ENCODE measurements around the gene SMIM23.

SMIM23 gene

DNA sequence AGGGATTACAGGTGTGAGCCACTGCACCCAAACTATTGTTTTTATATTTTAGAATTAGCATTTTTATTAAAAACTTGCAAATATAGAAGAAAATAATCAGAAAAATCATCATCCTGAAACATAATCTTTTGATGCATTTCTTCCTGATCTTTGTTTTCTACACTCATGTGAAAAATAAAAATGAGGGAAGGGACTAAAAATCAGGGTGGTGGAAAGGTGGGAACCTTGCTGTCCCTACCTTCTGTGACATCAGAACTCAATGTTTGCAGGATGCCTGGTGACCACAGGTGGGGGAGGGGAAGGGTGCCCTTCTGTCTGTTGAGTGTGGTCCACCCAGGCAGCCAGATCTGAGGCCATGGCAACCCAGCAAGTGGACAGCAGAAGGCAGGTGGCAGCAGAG lies at the start of gene SMIM23:
TSS of gene SMIM23 (plus strand) at position 301 of the 400 bp plus-strand sequence. CDS start at position 356, 55 bp downstream.
- no peak for DNase-seq (ENCODE audit: low read depth)
- TF ChIP-seq, protein P1, sequence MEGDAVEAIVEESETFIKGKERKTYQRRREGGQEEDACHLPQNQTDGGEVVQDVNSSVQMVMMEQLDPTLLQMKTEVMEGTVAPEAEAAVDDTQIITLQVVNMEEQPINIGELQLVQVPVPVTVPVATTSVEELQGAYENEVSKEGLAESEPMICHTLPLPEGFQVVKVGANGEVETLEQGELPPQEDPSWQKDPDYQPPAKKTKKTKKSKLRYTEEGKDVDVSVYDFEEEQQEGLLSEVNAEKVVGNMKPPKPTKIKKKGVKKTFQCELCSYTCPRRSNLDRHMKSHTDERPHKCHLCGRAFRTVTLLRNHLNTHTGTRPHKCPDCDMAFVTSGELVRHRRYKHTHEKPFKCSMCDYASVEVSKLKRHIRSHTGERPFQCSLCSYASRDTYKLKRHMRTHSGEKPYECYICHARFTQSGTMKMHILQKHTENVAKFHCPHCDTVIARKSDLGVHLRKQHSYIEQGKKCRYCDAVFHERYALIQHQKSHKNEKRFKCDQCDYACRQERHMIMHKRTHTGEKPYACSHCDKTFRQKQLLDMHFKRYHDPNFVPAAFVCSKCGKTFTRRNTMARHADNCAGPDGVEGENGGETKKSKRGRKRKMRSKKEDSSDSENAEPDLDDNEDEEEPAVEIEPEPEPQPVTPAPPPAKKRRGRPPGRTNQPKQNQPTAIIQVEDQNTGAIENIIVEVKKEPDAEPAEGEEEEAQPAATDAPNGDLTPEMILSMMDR (conservative IDR thresholded peaks at IDR 0.05; ENCODE audit: low read depth, low read length): no peak
- no peak within 1 kb of the TSS for H3K4me3 ChIP-seq (ENCODE audit: low read length)

DNA sequence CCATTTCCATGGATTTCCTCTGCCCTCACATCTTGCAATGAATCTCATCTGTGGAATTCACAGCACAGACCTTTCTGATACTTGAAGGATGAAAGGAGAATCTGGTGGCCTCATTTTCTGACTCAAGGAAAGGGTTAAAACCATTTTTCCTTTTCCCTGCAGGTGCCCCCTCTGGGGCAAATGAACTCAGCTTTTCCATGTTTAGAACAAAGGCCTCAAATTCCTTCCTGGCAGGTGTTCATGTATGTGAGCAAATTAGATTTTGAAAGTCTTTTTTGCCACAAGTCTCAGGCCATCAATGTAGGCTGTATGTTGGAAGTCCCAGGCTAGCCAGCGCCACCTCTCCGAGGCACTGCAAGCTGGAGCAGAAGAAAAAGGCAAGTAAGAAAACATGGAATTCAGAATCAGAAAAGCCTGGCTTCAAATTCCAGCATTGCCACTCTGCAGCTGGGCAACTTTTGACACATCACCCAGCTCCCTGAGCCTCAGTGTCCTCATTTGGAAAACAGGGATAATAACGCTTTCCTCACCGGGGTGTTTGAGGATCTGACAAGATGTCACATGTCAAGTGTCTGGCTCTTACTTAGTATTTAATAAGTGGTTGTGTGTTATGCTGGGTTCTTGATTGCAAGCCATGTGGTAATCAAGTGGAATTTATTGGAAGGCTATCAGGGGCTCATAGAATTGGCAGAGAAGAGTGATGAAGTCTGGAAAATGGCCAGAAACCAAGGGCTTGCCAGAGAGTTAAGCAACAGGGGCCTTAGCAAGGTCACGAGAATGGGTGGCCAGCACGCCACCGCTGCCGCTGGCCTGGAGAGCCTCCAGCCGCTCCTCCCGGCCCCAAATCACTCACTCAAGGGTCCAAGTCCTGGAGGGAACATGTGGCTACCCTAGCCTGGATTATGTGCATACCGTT lies 48.4 kb upstream of the SMIM23 start:
- TF ChIP-seq, protein P1 (conservative IDR thresholded peaks at IDR 0.05; ENCODE audit: low read depth, low read length): no peak
- peak; percentile 7 for DNase-seq (ENCODE audit: low read depth)
- no peak overlapping the region for H3K4me3 ChIP-seq (ENCODE audit: low read length)

DNA sequence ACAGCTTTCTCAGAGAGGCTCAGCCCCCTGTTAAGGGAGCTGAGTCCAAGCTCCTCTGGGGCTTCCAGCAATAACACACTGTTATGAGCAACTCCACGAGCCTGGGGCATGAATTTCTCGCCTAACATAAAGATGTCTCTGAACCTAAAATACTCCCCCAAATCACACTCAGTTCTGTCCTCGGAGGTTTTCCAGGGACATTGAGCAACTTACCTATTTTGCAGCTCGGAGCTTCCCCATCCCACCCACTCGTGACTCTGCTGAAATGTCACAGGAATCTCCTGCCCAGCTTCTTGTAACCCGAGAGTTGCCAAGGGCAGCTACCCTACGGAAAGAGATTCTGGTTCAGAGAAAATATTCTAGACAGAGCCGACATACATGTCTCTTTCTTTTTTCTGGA lies 47.1 kb upstream of the SMIM23 start:
- TF ChIP-seq, protein P1 (conservative IDR thresholded peaks at IDR 0.05; ENCODE audit: low read depth, low read length): no peak
- no peak overlapping the region for H3K4me3 ChIP-seq (ENCODE audit: low read length)
- DNase-seq (ENCODE audit: low read depth): no peak

DNA sequence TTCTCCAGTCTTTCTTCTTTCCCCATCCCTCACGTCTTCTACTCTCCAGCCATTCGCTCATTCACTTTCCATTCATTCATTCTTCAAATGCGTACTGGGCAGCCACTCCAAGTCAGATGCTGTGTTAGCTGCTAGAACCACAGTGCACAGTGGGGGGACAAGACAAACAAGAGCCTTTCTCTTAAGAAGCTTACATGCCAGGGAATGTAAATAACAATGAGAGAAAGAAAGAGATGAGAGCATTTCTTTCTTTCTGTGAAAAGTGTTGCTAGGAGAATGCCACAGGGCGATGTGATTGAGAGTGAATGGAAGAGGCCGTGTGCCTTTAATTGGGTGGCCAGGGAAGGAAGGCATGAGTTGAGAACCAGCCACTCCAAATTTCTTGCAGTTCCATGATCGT lies 46.3 kb upstream of the SMIM23 start:
- TF ChIP-seq, protein P1 (conservative IDR thresholded peaks at IDR 0.05; ENCODE audit: low read depth, low read length): no peak
- no peak for DNase-seq (ENCODE audit: low read depth)
- no peak overlapping the region for H3K4me3 ChIP-seq (ENCODE audit: low read length)

DNA sequence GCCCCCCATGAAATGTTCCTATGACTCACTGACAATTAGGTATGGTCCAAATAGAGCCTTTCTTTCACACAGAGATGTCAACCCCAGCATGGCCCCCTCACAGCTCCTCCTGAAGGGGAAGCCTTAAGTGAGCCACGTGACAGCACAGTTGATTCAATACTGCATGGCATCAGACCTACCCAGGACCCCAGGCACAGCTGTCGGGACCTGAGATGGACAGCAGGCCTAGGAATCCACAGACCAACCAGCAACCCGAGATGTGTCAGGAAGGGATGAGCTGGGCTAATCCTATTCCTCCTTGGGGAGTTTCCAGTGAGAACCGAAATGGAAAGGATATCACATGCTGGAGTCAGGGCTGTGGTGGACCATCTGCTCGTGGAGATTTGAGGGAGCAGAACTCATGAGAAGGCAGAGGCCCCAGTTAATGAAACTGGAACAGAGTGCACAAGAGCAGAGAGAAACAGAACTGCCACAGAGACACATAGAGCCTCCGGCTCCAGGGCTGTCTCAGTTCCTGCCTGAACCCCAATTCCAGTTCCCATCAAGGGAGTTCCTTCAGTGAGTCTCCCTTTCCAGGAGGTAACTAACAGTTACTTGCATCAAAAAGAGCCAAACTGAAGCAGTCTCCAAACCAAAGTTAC lies 42.1 kb upstream of the SMIM23 start:
- TF ChIP-seq, protein P1 (conservative IDR thresholded peaks at IDR 0.05; ENCODE audit: low read depth, low read length): no peak
- H3K4me3 ChIP-seq (ENCODE audit: low read length): no peak overlapping the region
- no peak for DNase-seq (ENCODE audit: low read depth)

DNA sequence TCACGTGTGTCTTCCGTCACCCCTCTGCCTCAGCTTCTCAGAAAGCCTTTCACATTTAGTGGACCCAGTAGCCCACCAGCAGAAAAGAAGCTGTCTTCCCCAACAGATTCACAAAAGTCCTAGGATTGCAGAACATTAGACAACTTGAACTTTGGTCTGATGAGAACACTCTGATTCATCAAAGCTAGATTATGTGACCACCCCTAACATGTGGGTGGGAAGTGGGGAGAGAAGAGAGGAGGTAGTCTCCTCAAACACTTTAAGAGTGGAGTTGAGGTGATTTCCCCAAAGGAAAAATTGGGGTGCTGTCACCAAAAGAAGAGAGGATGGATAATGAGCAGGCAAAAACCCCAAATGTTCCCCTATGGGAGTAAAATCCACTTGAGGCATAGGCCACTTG lies 41.4 kb upstream of the SMIM23 start:
- DNase-seq (ENCODE audit: low read depth): no peak
- H3K4me3 ChIP-seq (ENCODE audit: low read length): no peak overlapping the region
- TF ChIP-seq, protein P1 (conservative IDR thresholded peaks at IDR 0.05; ENCODE audit: low read depth, low read length): no peak

All from retinal pigment epithelial cell (primary cell).